IMR-90 (cell line): ENCODE measurements around the gene TNRC6A. TPM values are rescaled to one million over a fixed set of nuclear protein-coding genes. Genes with fewer than 3 reads are reported as not detected.

Experiments used
- ATAC-seq: fragments of 200-7000 bp; cut with Tn5 transposase; 2 replicates; pipeline ENCODE4 v1.9.1; 2020; ENCODE audit warnings: low read depth, mild to moderate bottlenecking, moderate library complexity
- BruUV-seq: library from RNA; stranded (reverse); fragments of 400-500 nt; replicated peaks from 2 replicates; lab custom pipeline; 2021; lab: Mats Ljungman, UMichigan
- CTCF ChIA-PET: fragments of 300-600 bp; formaldehyde crosslinking; extraction: SDS; loops from one replicate; lab custom pipeline; 2021; ENCODE audit warnings: antibody characterized with exemption; lab: Yijun Ruan, JAX
- POLR2A ChIA-PET: fragments of 300-600 bp; sonication (Branson Sonifier 250); formaldehyde crosslinking; loops from one replicate; lab custom pipeline; 2022; ENCODE audit warnings: antibody characterized with exemption; ENCODE audit not compliant: unreplicated experiment; lab: Charles Lee
- DNase-seq: peaks from one replicate; pipeline ENCODE4 v3.0.0; 2013
- H2AFZ ChIP-seq: replicated peaks from 2 replicates; pipeline ENCODE3; 2013; ENCODE audit warnings: low read length, mild to moderate bottlenecking; ENCODE audit not compliant: poor library complexity
- H2AK5ac ChIP-seq: 2 replicates; pipeline ENCODE4 v1.6.1; 2013; ENCODE audit warnings: low read depth, low read length, inconsistent platforms
- H2AK9ac ChIP-seq: replicated peaks from 2 replicates; pipeline ENCODE3; 2013; ENCODE audit warnings: mild to moderate bottlenecking, low read depth, low read length, moderate library complexity; ENCODE audit not compliant: poor library complexity
- H2BK120ac ChIP-seq: 2 replicates; pipeline ENCODE4 v1.6.1; 2013; ENCODE audit warnings: low read depth, low read length, inconsistent platforms
- H2BK15ac ChIP-seq: 3 replicates; pipeline ENCODE4 v1.6.1; 2013; ENCODE audit warnings: low read depth, low read length, inconsistent platforms
- H2BK20ac ChIP-seq: 2 replicates; pipeline ENCODE4 v1.6.1; 2013; ENCODE audit warnings: low read depth, mild to moderate bottlenecking, inconsistent platforms, low read length, moderate library complexity
- H2BK5ac ChIP-seq: 2 replicates; pipeline ENCODE4 v1.6.1; 2013; ENCODE audit warnings: mild to moderate bottlenecking, low read depth, low read length, inconsistent platforms; ENCODE audit not compliant: poor library complexity, severe bottlenecking
- H3K14ac ChIP-seq: replicated peaks from 2 replicates; pipeline ENCODE4 v1.6.1; 2013; ENCODE audit warnings: low read depth, low read length, inconsistent platforms
- H3K18ac ChIP-seq: 2 replicates; pipeline ENCODE4 v1.6.1; 2013; ENCODE audit warnings: low read depth, low read length, control low read depth
- H3K23ac ChIP-seq: 2 replicates; pipeline ENCODE4 v1.6.1; 2013; ENCODE audit warnings: low read depth, low read length, inconsistent platforms
- H3K27ac ChIP-seq: 2 replicates; pipeline ENCODE4 v1.5.1; 2013; ENCODE audit warnings: mild to moderate bottlenecking, control low read depth, low read length; ENCODE audit not compliant: insufficient read depth
- H3K27me3 ChIP-seq: 2 replicates; pipeline ENCODE4 v1.6.1; 2013; ENCODE audit warnings: low read length; ENCODE audit not compliant: control insufficient read depth, insufficient read depth
- H3K36me3 ChIP-seq: 2 replicates; pipeline ENCODE4 v1.6.1; 2013; ENCODE audit warnings: low read length, mixed read lengths; ENCODE audit not compliant: control insufficient read depth, insufficient read depth
- H3K4ac ChIP-seq: 2 replicates; pipeline ENCODE4 v1.6.1; 2013; ENCODE audit warnings: low read depth, low read length, inconsistent platforms
- H3K4me1 ChIP-seq: 2 replicates; pipeline ENCODE4 v1.6.1; 2013; ENCODE audit warnings: low read length, mixed read lengths; ENCODE audit not compliant: control insufficient read depth, insufficient read depth
- H3K4me2 ChIP-seq: 2 replicates; pipeline ENCODE4 v1.6.1; 2013; ENCODE audit warnings: low read depth, mild to moderate bottlenecking, control low read depth, low read length, moderate library complexity
- H3K4me3 ChIP-seq: 2 replicates; pipeline ENCODE4 v1.5.1; 2013; ENCODE audit warnings: low read depth, mild to moderate bottlenecking, control low read depth, low read length, moderate library complexity; ENCODE audit not compliant: insufficient read depth
- H3K56ac ChIP-seq: 2 replicates; pipeline ENCODE4 v1.6.1; 2013; ENCODE audit warnings: low read length, inconsistent platforms; ENCODE audit not compliant: insufficient read depth; ENCODE audit errors: extremely low read depth
- H3K79me1 ChIP-seq, 2 experiments: 2 replicates each; pipeline ENCODE4 v1.6.1; 2013; ENCODE audit warnings: low read length in 2 of 2, inconsistent platforms in 1 of 2, low read depth in 1 of 2
- H3K9ac ChIP-seq: 2 replicates; pipeline ENCODE4 v1.6.1; 2013; ENCODE audit warnings: low read depth, low read length, control low read depth
- H3K9me1 ChIP-seq: 2 replicates; pipeline ENCODE4 v1.6.1; 2013; ENCODE audit warnings: low read length, inconsistent platforms; ENCODE audit not compliant: insufficient read depth
- H3K9me3 ChIP-seq: 2 replicates; pipeline ENCODE4 v1.6.1; 2013; ENCODE audit warnings: low read length; ENCODE audit not compliant: control insufficient read depth, insufficient read depth
- H4K20me1 ChIP-seq: 2 replicates; pipeline ENCODE4 v1.6.1; 2013; ENCODE audit warnings: low read length, inconsistent platforms; ENCODE audit not compliant: insufficient read depth
- H4K5ac ChIP-seq: 2 replicates; pipeline ENCODE4 v1.6.1; 2013; ENCODE audit warnings: mild to moderate bottlenecking, low read depth, low read length, control low read depth
- H4K8ac ChIP-seq, 2 experiments: 2 replicates each; pipeline ENCODE4 v1.6.1; 2013; ENCODE audit warnings: low read depth in 2 of 2, low read length in 2 of 2, control low read depth in 1 of 2, inconsistent platforms in 1 of 2
- H4K91ac ChIP-seq: 2 replicates; pipeline ENCODE4 v1.6.1; 2013; ENCODE audit warnings: low read depth, low read length, inconsistent platforms; ENCODE audit not compliant: insufficient read depth
- CEBPB ChIP-seq: IDR thresholded peaks from 2 replicates; pipeline ENCODE4 v1.6.1; 2012; ENCODE audit warnings: low read depth, low read length, improper control_type of control experiment
- FOS ChIP-seq: fragments of 150-350 bp; IDR thresholded peaks from 2 replicates; pipeline ENCODE4 v1.6.1; 2016; ENCODE audit warnings: low read depth, low read length
- MAZ ChIP-seq: IDR thresholded peaks from 2 replicates; pipeline ENCODE4 v1.6.1; 2012; ENCODE audit warnings: low read depth, mild to moderate bottlenecking, low read length, improper control_type of control experiment, moderate library complexity, borderline replicate concordance
- MXI1 ChIP-seq: IDR thresholded peaks from 2 replicates; pipeline ENCODE4 v1.6.1; 2012; ENCODE audit warnings: low read depth, mild to moderate bottlenecking, low read length, moderate library complexity, borderline replicate concordance
- POLR2A ChIP-seq: IDR thresholded peaks from 2 replicates; pipeline ENCODE4 v1.6.1; 2012; ENCODE audit warnings: mild to moderate bottlenecking, low read depth, low read length
- RCOR1 ChIP-seq: IDR thresholded peaks from 2 replicates; pipeline ENCODE4 v1.6.1; 2012; ENCODE audit warnings: mild to moderate bottlenecking, low read length, improper control_type of control experiment; ENCODE audit not compliant: insufficient replicate concordance
- WGBS, 2 experiments: methylation state at CpG; one replicate each; pipeline versions ENCODE4 v1.1.5 to v1.1.7; 2013; ENCODE audit warnings: missing lambda C conversion rate in 2 of 2; ENCODE audit not compliant: insufficient read length in 1 of 2; ENCODE audit errors: extremely low coverage in 2 of 2; 5-methylcytosine and 5-hydroxymethylcytosine counted together
- dilution Hi-C: fragments of 300-500 bp; cut with HindIII; formaldehyde crosslinking; loops from one replicate; pipeline ENCODE4 v1.14.3; 2018; ENCODE audit warnings: low sequenced_read_pairs; ENCODE audit not compliant: unreplicated experiment
- in situ Hi-C: fragments of 300-500 bp; cut with MboI; formaldehyde crosslinking; loops from 3 replicates; pipeline ENCODE4 v1.14.3; 2019; ENCODE audit warnings: low sequenced_read_pairs, inconsistent platforms, mixed read lengths
- intact Hi-C: fragments of 100-400 bp; cut with micrococcal nuclease; formaldehyde crosslinking; loops from 2 replicates; pipeline ENCODE4 v1.10.0; 2022
- polyA plus RNA-seq, 3 experiments: library from polyadenylated mRNA; depleted of rRNA; stranded (reverse); fragments of >200 nt; gene quantifications; 2 replicates each; pipeline ENCODE4 v1.2.3, GENCODE V29; 2012; ENCODE audit warnings: low replicate concordance in 1 of 3
- total RNA-seq: library from RNA; depleted of rRNA; stranded (reverse); fragments of >200 nt; gene quantifications from 2 replicates; pipeline ENCODE4 v1.2.3, GENCODE V29; 2012

TNRC6A gene
- total and polyA plus RNA-seq, 2 of the 4 experiments (the other 2 are of a cell fraction): 32.4 to 42.3 TPM

- ATAC-seq (no peak), DNase-seq (peak; percentile 23)
- H3K9ac ChIP-seq: no peak overlapping the region
- H2BK120ac ChIP-seq: no peak overlapping the region
- H2AFZ ChIP-seq: no peak overlapping the region
- no peak overlapping the region for H2BK5ac ChIP-seq
- H2AK5ac ChIP-seq: no peak overlapping the region
- H3K9me3 ChIP-seq: no peaks in the 10 kb centered on the region
- intact Hi-C loops (loop anchor here (5.0 kb wide), 1 partner anchor 189 kb away; no protein-coding TSS in a partner anchor), in situ Hi-C loops (no loop called here), dilution Hi-C loops (no loop called here)
- H2AK9ac ChIP-seq: no peak overlapping the region
- no peak overlapping the region for H4K8ac ChIP-seq
- no peak overlapping the region for H4K5ac ChIP-seq
- H3K4me1 ChIP-seq: peaks cover 8% of the 10 kb centered on the region
- H3K23ac ChIP-seq: no peak overlapping the region
- peaks cover 55% of the 10 kb centered on the region for H4K20me1 ChIP-seq
- TF ChIP-seq CEBPB (peak; percentile 60; the same call in 1 of the 2 replicates), MXI1 (no peak), FOS (no peak), MAZ (no peak), RCOR1 (no peak), POLR2A (no peak)
- no peak overlapping the region for H3K18ac ChIP-seq
- no peak overlapping the region for H3K4ac ChIP-seq
- no peak overlapping the region for H4K91ac ChIP-seq
- H3K4me3 ChIP-seq: no peak overlapping the region
- CTCF ChIA-PET: no interaction called here
- H2BK20ac ChIP-seq: no peak overlapping the region
- H2BK15ac ChIP-seq: no peak overlapping the region
- H3K36me3 ChIP-seq: peaks cover 6% of the 10 kb centered on the region
- H3K56ac ChIP-seq: no peak overlapping the region
- H3K27ac ChIP-seq: no peak overlapping the region; the same call in 1 of the 2 replicates
- WGBS, 2 experiments: no CpG with 5 or more reads among the region's 1 CpG
- BruUV-seq: no TSS peak
- H3K4me2 ChIP-seq: no peak overlapping the region
- no peak overlapping the region for H3K14ac ChIP-seq
- H3K79me1 ChIP-seq: peaks cover 25 to 62% of the 10 kb centered on the region in 2 experiments
- no peaks in the 10 kb centered on the region for H3K27me3 ChIP-seq
- peaks cover 8% of the 10 kb centered on the region; the same call in 1 of the 2 replicates for H3K9me1 ChIP-seq
- POLR2A ChIA-PET: no interaction called here
Measured at GRCh38 chr16:24771779-24772157, 42.3 kb downstream of the TNRC6A start.
